K562 (cell line): Measurements from ENCODE around the gene RDH16. TPM values are rescaled to one million over a fixed set of nuclear protein-coding genes. Genes with fewer than 3 reads are reported as not detected.
"Not testable (repeated sequence)": the region's sequence is repeated elsewhere in the genome, so short reads cannot be mapped to it uniquely, and the experiment has no call there.

Source experiments
- ATAC-seq: fragments of 200-7000 bp; cut with Tn5 transposase; 3 replicates; pipeline ENCODE4 v1.9.1; 2020; ENCODE audit warnings: moderate library complexity
- BruUV-seq: library from RNA; stranded (reverse); fragments of 400-500 nt; replicated peaks from 2 replicates; lab custom pipeline; 2021; lab: Mats Ljungman, UMichigan
- CTCF ChIA-PET: fragments of 300-600 bp; formaldehyde crosslinking; extraction: SDS; loops from one replicate; lab custom pipeline; 2021; ENCODE audit warnings: low intra/inter-chr PET ratio; lab: Yijun Ruan, JAX
- POLR2A ChIA-PET: fragments of 300-600, 350-650 bp; sonication (Branson Sonifier 250); formaldehyde crosslinking; extraction: SDS; loops from one replicate; lab custom pipeline; 2021; ENCODE audit warnings: antibody characterized with exemption, inconsistent platforms; lab: Yijun Ruan, JAX
- DNase-seq, 4 experiments: peaks; one replicate each; pipeline versions ENCODE4 v3.0.0 to v3.0.0-alpha.2; 2011 to 2018; ENCODE audit warnings: low spot score in 3 of 4, mixed read lengths in 3 of 4; ENCODE audit errors: extremely low read depth in 1 of 4
- FAIRE-seq: peaks from 2 replicates; lab custom pipeline; 2011; peaks lifted over from hg19 to GRCh38; lab: Jason Lieb, UNC
- H2AFZ ChIP-seq: 2 replicates; pipeline ENCODE4 v1.6.0; 2011; ENCODE audit warnings: low read depth, low read length, control low read depth, inconsistent platforms
- H3K27ac ChIP-seq: fragments of 200-600 bp; 3 replicates; pipeline ENCODE4 v1.8.0; 2011; ENCODE audit warnings: low read depth, mild to moderate bottlenecking, control low read depth, inconsistent platforms, low read length, moderate library complexity, mixed read lengths; ENCODE audit errors: extremely low read depth
- H3K27me3 ChIP-seq, 2 experiments: fragments of 300-600 bp in 1 of 2; 2 replicates in 1 of 2; 3 replicates in 1 of 2; pipeline versions ENCODE4 v1.6.0 to v1.8.0; 2011; ENCODE audit warnings: inconsistent platforms in 2 of 2, low read length in 2 of 2, mild to moderate bottlenecking in 1 of 2, mixed read lengths in 1 of 2, moderate library complexity in 1 of 2; ENCODE audit not compliant: control insufficient read depth in 2 of 2, insufficient read depth in 2 of 2
- H3K36me3 ChIP-seq: fragments of 300-600 bp; 3 replicates; pipeline ENCODE4 v1.8.0; 2011; ENCODE audit warnings: mild to moderate bottlenecking, low read length, inconsistent platforms; ENCODE audit not compliant: control insufficient read depth, insufficient read depth
- H3K4me1 ChIP-seq, 2 experiments: fragments of 200-600 bp in 1 of 2; replicated peaks in 1 of 2; 2 replicates in 1 of 2; 3 replicates in 1 of 2; pipeline versions ENCODE4 v1.5.1 to v1.8.0; 2011; ENCODE audit warnings: inconsistent platforms in 2 of 2, low read length in 2 of 2, mild to moderate bottlenecking in 1 of 2, mixed read lengths in 1 of 2, moderate library complexity in 1 of 2; ENCODE audit not compliant: control insufficient read depth in 2 of 2, insufficient read depth in 2 of 2
- H3K4me2 ChIP-seq: 2 replicates; pipeline ENCODE4 v1.6.1; 2011; ENCODE audit warnings: low read length, control low read depth, inconsistent platforms, mixed read lengths; ENCODE audit not compliant: insufficient read depth
- H3K4me3 ChIP-seq: fragments of 200-600 bp; sonication (generic), shearing (Covaris generic); 2 replicates; pipeline ENCODE4 v1.5.1; 2016; ENCODE audit warnings: control low read depth, inconsistent platforms
- H3K79me2 ChIP-seq: fragments of 200-600 bp; 3 replicates; pipeline ENCODE4 v1.8.0; 2011; ENCODE audit warnings: low read length, inconsistent platforms; ENCODE audit not compliant: control insufficient read depth, insufficient read depth
- H3K9ac ChIP-seq, 2 experiments: 2 replicates each; pipeline versions ENCODE4 v1.6.0 to v1.6.1; 2011; ENCODE audit warnings: low read depth in 2 of 2, low read length in 2 of 2, control low read depth in 1 of 2, inconsistent platforms in 1 of 2, mild to moderate bottlenecking in 1 of 2, mixed read lengths in 1 of 2; ENCODE audit not compliant: insufficient read depth in 1 of 2
- H3K9me1 ChIP-seq: one replicate; pipeline ENCODE4 v1.6.0; 2011; ENCODE audit warnings: inconsistent platforms, mild to moderate bottlenecking, low read length, moderate library complexity; ENCODE audit not compliant: control insufficient read depth, insufficient read depth
- H3K9me3 ChIP-seq: replicated peaks from 2 replicates; pipeline ENCODE4 v1.5.1; 2011; ENCODE audit warnings: low read depth, low read length, inconsistent platforms; ENCODE audit not compliant: control insufficient read depth, insufficient read depth
- H4K20me1 ChIP-seq: replicated peaks from 2 replicates; pipeline ENCODE4 v1.6.1; 2011; ENCODE audit warnings: low read length, inconsistent platforms, mixed read lengths; ENCODE audit not compliant: control insufficient read depth, insufficient read depth
- BCOR ChIP-seq: fragments of 450-650 bp; IDR thresholded peaks from 2 replicates; pipeline ENCODE4 v1.6.1; 2016
- KDM1A ChIP-seq, 2 experiments: fragments of 450-650 bp; IDR thresholded peaks; 2 replicates each; pipeline ENCODE4 v1.6.1; 2016; ENCODE audit warnings: mild to moderate bottlenecking in 2 of 2
- ZNF146 ChIP-seq: IDR thresholded peaks from one replicate; pipeline ENCODE4 v1.6.1; 2018; ENCODE audit warnings: missing compliant biosample characterization; ENCODE audit not compliant: unreplicated experiment
- WGBS: fragments of 100-300 bp; shearing (Covaris generic); methylation state at CpG from one replicate; pipeline ENCODE4 v1.1.6; 2016; ENCODE audit warnings: low coverage, mixed read lengths; ENCODE audit not compliant: insufficient coverage; ENCODE audit errors: missing lambda C conversion rate; 5-methylcytosine and 5-hydroxymethylcytosine counted together
- in situ Hi-C: fragments of 300-500 bp; cut with MboI; formaldehyde crosslinking; loops from 4 replicates; pipeline ENCODE4 v1.15.0; 2018; ENCODE audit warnings: inconsistent platforms, mixed read lengths
- intact Hi-C: fragments of 100-400 bp; cut with micrococcal nuclease; formaldehyde crosslinking; loops from 2 replicates; pipeline ENCODE4 v1.14.2; 2022
- polyA plus RNA-seq, 8 experiments: library from polyadenylated mRNA; depleted of rRNA in 4 of 8; stranded (reverse) in 5 of 8; unstranded in 3 of 8; fragments of >200 nt; fragmentation: Nextera tagmentation in 2 of 8; fragmentation: Illumina TruSeq in 1 of 8; extraction: Ambion mirVana in 2 of 8; extraction: Trizol in 1 of 8; gene quantifications; 2 replicates each; pipeline versions ENCODE4 v1.2.1 to v1.2.3, GENCODE V29; 2011 to 2014; ENCODE audit warnings: inconsistent platforms in 1 of 8, missing spikeins in 1 of 8
- total RNA-seq, 7 experiments: library from RNA; depleted of rRNA in 6 of 7; stranded (reverse); fragments of >200 nt in 6 of 7; fragmentation: Illumina TruSeq in 2 of 7; extraction: Trizol in 2 of 7; gene quantifications; 2 replicates each; pipeline versions ENCODE4 v1.2.1 to v1.2.3, GENCODE V29; 2011 to 2021; ENCODE audit warnings: low replicate concordance in 1 of 7

Gene RDH16
- total and polyA plus RNA-seq, 9 of the 15 experiments (the other 6 are each of a cell fraction or from before 2014, with no cell fraction given): 0.11 to 0.52 (median 0.22) TPM; not detected in 1

GRCh38 chr12:56977361-56977760, 20.0 kb upstream of the RDH16 start:
- H3K27ac ChIP-seq, H3K9me1 ChIP-seq, FAIRE-seq, H3K4me2 ChIP-seq, DNase-seq, H3K36me3 ChIP-seq, H3K79me2 ChIP-seq, H2AFZ ChIP-seq, POLR2A ChIA-PET, H3K4me1 ChIP-seq, intact Hi-C loops, H3K9me3 ChIP-seq, ATAC-seq, in situ Hi-C loops, H3K27me3 ChIP-seq, H3K4me3 ChIP-seq, H3K9ac ChIP-seq, BruUV-seq, H4K20me1 ChIP-seq, CTCF ChIA-PET: not testable (repeated sequence)
- TF ChIP-seq KDM1A (IDR thresholded peaks at IDR 0.05) (0 out of 4 replicates have a peak, but pooled peaks of 1 of the 2 experiments have one; percentile 31), ZNF146 (peak; percentile 94), BCOR (peak; percentile 82)
- 18% methylated on average over 2 of the region's 4 CpGs for WGBS

DNA sequence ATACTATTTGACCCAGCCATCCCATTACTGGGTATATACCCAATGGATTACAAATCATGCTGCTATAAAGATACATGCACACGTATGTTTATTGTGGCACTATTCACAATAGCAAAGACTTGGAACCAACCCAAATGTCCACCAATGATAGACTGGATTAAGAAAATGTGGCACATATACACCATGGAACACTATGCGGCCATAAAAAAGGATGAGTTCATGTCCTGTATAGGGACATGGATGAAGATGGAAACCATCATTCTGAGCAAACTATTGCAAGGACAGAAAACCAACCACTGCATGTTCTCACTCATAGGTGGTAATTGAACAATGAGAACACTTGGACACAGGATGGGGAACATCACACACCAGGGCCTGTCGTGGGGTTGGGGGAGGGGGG, 16.8 kb upstream of the RDH16 start:
- H3K9ac ChIP-seq, H2AFZ ChIP-seq, H3K79me2 ChIP-seq, FAIRE-seq, H3K4me1 ChIP-seq, H4K20me1 ChIP-seq, H3K27ac ChIP-seq, DNase-seq, POLR2A ChIA-PET, H3K9me1 ChIP-seq, H3K27me3 ChIP-seq, ATAC-seq, H3K36me3 ChIP-seq, H3K4me3 ChIP-seq, H3K4me2 ChIP-seq, H3K9me3 ChIP-seq, intact Hi-C loops, BruUV-seq, CTCF ChIA-PET, in situ Hi-C loops: not testable (repeated sequence)
- 61% methylated on average over 3 of the region's 3 CpGs for WGBS
- TF ChIP-seq ZNF146: peak; percentile 52
